GM18873 (cell line): ENCODE measurements around the gene SLIT3.

Source experiments
- ATAC-seq: cut with Tn5 transposase; IDR thresholded peaks from one replicate; pipeline ENCODE4 v1.9.1; 2021; ENCODE audit warnings: mild to moderate bottlenecking, moderate library complexity, moderate number of reproducible peaks; ENCODE audit not compliant: unreplicated experiment, low FRiP score

Gene SLIT3

DNA sequence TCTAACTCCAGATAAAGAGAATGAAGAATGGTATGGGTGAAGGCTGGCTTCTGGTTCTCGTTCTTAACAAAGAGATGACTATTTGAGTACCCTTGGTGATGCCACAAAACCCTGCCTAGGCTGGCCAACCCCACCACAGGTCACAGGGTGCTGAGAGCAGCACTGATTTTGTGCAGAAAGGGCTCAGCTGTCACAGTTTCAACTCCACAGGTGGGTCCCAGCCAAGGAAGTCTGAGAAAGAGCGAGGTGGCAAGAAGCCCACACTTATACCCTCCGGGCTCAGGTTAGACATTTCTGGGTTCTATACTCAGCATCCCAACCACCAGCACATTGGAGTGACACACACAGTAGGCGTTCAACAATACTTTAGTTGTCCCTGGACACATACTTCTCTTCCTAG, 118.1 kb downstream of the SLIT3 start:
- ATAC-seq, result no peak

DNA sequence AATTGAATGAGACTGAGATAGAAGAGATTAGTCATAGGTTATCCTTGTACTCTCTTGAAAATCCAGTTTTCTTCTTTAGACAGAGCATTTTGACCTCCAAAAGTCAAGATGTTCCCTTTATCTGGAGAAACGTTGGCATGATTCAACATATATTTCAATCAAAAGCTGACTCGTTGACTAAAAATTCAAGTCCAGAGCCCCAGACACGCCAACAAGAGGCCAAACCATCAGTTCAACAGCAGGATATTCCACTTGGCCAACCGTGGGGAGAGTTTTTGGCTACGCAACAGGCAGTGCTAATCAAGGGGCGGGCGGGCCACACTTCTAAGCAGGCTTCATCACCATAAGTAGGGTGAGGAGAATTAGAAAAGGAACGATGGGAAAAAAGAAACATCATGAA, 119.1 kb downstream of the SLIT3 start:
- no peak for ATAC-seq

DNA sequence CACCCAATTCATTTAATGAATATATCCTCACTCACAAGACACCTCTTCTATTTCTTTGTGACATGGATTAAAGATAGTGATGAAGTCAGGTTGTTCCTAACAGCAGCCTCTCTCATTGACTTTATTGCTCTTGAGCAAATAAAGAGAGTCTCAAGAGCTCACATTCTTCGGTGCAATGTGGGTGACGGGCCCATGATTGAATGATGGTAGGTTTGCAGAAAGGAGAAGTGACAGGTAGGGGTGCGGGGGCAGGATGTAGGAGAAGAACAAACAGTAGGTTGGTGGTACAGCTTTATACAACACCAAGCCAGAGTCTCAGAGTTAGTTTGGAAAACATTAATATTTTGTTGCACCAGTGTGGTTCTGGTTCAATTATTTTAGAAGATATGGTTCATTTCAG, 122.2 kb downstream of the SLIT3 start:
- no peak for ATAC-seq

DNA sequence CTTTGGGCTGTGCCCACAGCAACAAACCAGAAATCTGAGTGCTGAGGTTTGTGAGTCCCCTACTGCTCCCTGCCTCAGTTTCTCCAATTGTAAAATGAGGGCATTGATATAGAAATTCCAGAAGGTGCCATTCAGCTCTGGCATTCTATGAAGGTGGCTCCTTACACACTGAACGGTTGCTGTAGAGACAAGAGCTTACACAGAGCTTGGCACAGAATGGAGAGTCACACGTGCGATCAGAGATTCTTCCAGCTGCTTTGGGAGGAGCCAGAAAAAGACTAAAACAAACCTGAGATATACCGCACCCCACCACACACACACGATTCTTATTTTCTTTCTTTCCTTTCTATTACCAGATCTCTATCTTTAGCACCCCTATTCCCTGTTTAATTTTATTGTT, 122.7 kb downstream of the SLIT3 start:
- ATAC-seq, result no peak

DNA sequence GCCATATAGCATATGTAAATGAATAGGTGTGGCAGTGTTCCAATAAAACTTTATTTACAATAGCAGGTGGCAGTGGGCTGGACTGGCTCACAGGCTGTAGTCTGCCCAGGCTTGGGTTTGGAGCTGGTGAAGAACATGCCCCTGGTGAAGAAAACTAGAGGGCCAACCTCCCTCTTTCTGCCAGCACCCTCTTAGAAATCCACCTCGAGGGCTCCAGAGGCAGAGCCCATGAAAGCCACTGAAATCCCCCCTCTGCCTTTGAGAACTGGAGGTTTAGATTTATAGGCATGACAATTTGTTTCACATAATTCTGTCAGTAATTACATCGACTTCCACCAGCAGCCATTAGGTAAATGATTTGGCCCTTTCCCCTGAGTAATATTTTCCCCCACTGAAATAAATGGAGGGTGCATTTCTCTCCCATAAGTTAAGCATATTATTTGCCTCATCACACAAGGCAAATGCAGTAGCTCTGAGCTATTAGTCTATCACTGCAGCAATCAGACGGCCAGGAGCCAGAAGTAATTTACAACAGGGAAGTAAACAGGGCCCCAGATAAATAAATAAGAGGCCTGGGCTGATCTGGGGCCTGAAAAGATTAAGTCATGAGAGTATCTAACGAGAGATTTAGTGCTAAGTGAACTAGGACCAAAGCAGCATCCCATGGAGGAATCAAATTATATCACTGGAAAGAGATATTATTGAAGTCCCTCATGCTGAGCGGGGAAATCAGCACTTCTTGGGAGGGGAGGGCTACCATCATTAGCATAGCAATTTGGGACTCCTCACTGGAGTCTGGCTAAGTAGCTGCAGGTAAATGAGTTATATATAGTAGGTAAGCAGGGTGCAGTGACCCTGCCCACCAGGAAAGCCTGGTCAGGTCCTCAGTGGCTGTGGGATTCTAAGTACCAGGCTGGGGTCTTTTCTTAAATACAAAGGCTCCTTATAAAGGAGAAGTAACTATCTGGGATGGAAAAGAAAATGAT, 123.9 kb downstream of the SLIT3 start:
- ATAC-seq, result no peak

DNA sequence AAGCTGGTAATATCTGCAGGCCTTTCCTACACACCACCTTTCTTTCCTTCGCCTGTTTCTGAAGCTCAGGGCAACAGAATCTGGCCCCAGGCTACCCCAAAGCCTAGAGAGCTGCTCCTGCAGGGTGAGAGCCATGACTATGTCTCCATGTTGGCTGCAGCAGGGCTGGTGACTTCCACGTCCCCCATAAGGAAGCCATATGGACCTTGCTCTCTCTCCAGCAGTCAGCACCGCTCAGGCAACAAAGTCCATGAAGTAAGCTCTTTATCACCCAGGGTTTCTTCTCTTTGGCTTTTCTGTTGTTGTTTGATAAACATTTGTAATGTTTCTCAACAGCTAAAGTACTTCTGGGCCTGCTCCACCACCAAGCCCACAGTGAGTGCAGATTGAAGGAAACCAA, 125.2 kb downstream of the SLIT3 start:
- no peak for ATAC-seq

DNA sequence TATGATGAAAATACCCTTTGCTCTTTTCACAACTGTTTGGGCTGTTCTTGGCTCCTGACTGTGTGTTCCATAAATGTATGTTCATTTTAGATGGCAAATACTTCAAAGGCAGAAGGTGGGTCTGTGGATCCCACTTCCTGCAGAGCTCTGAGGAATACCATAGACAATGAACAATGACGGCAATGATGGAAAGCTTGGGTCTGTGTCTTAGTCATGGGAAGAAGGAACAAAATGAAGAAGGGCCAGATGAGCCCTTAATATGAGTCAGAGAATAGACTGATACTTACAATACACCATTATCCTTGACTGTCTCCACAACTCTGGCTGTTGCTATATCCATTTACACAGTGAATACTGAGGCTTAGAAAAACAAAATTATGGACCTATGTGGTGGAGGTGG, 126.0 kb downstream of the SLIT3 start:
- ATAC-seq, result no peak

DNA sequence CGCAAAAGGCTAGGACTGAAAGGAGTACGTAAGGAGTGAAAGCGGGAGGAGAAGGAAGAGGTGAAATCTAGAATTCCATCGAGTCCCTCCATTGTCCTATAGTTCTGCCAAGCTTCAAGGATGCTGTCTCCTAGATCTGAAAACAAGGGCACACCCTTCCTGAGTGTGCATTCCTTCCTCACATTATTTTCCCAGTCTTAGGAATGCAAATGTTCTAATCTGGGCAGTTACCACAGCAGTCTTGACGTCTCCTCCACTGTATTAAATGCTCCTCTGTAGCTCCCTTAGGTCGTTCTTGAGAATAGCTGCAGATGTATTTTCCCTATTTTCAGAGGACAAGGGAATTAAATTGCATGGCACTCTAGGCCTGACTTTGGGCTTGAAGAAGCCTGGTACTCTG, 127.6 kb downstream of the SLIT3 start:
- no peak for ATAC-seq

DNA sequence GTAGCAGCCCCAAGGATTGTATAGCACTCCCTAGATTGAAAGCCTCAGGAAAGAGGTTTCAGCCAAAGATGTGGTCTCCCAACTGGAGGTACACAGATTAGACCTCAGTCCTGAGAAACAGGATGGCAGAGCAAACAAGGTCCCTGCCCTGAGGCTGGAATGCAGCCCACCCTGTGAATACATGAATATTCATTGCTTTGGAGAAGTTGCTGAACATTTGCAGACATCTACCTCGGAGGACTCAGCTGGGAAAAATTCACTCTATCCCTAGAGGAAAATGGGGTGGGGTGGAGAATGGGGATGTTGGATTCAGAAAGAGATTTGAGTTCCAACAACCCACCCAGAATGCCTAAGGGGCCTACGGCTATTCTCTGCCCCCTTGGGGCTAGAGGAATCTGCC, 129.4 kb downstream of the SLIT3 start:
- no peak for ATAC-seq

DNA sequence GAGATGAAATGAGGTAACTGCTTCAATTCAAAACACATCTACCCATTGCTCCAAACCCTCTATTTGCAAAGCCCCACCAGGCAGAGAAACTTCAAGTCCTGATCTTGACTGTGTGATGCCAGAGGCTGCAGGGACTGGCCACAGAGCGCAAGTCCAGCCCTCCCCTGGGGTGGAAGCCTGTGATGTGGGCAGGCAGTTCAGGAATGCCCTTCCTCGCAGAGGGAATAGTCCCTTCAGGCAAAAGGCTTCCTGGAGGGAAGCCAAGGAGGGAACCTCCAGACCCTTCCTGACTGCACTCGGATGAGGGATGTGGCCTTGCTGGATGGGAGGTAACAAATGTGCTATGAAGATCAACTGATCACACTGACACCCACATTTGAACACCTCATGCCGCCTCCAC, 131.2 kb downstream of the SLIT3 start:
- ATAC-seq, result no peak

DNA sequence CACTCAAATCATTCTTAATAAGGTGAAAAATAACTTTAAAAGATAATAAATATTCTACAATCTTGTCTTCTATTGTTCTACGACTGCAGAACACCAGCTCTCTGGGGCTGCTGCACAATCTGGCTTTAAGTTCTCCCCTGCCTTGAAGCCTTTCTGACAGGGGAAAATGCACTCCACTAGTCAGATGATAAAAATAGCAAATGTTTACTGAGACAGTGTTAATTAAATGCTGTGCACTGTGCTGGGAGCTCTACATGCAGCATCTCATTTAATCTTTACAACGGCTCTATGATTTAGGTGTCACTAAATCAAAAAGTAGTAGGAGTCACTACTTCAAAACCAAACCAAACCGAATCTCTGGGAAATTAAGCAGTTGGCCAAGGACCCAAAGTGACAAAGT, 132.7 kb downstream of the SLIT3 start:
- no peak for ATAC-seq

DNA sequence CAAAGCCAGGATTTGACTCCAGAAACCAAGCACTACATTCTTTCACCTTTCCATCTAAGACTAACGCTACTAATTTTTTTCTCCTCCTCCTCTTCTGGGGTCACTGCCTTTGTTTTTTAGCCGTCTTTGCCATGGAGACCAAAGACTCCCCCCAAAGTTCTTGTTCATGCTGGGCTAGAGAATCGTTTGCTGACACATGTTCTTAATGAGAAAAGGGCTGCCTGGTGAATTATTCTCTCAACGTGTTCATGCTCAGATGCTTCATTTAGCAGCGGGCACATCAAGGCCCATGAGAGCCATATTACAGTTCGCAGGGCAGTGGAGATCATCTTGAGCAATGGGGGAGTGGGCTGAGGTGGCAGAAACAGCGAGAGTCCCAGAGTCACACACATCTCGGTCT, 134.9 kb downstream of the SLIT3 start:
- no peak for ATAC-seq

DNA sequence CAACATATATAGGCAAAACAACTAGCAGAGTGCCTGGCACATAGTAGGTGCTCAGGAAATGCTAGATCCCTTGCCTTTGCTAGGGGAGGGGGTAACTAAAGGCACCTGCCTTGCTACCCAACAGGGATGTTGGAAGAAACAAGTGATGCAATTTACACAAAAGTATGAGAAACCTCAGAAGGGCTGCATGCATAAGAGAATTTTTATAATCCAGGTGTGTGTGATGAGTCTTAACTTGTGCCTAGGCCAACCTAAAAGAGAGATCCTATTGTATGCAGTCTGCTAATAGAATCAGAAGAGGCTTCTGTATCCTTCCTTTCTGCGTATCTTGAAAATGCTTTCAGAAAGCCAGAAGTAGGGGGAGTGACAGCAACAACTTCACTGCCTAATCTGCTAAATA, 135.9 kb downstream of the SLIT3 start:
- no peak for ATAC-seq

DNA sequence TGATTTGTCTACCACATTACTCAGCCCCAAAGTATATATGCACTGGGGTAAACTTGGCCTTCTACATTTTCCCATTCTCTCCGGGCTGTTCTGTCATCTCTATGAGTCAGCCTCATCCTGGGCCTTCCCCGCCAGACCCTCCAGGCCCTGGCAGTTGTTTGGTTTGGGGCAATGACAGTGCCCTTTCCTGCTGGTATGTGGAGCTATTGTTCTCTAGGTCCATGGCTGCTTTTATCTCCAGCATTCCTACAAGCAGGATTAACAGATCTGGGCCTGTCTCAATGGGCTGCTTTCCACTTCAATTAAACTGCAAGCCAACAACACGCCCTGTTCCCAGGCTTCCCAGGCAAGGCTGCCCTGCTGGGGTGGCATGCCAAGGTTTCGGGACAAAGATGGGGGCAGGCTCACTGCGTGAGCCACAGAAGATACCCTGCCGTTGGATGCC, 136.4 kb downstream of the SLIT3 start:
- ATAC-seq, result no peak

DNA sequence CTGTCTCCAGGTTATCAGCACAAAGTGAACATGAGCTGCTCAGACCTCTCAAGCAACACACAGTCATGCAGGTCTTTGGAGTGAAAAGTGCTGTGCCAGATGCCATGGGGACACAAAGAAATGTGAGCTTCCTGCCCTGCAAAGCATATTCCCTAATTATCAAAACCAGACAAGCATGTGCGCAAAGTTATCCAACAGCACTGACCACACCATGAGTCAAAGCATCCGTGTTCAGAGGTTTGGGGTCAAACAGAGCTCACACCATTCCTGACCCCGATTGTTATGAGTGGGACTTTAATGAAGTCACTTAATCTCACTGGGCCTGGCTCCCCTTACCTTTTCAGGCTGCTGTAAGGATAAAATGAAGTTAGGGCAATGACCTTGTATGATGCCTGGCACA, 138.5 kb downstream of the SLIT3 start:
- ATAC-seq, result no peak

DNA sequence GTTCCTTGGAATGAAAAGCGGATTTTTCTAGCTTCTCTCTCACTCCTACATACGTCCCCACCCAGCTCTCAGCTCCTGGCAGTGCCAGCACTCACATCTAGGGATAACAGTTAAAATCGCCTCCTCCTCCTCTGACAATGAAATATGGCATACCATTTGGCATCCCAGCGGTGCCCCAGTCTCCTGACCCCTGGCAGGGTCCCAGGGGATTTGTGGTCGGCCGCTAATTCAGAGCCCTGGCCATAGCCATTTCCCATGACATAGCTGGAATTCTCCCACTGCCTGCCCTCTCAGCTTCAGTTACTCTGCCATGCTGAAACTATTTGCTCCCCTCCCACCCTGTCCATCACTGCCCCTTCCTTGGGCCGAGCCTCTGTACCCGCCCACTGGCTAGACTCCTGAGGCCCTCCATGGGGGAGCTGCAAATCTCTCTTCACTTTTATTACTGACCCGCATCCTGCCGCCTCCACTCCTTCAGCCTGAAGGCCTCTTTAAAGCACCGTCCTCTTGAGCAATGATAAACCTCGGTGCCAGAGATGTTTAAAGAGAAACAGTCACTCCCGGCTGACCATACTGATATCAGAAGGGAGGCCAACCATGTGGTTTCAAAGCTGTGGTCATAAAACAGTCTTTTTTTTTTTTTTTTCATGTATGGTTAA, 139.8 kb downstream of the SLIT3 start:
- no peak for ATAC-seq

DNA sequence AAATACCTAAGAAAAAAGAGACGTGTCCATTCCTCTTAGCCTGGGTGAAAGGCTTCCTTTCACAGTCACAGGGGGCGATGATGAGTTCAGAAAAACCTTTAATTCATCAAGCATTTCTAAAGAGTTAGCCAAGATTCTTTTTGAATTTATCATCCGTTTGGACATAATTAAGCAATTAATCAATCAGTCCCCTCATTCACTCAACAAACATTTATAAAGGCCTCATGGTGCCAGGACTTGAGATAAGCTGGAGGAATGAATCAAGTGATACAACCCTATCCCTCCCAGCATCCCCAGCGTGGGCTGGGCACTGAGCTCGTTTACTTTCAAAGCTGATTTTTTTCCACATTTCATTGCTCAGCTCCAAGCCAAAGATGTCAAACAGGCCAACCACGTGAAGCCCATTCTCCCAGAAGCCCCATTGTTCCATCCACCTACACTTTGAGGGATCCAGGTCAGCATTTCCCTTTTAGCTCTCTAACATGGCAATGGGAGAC, 140.5 kb downstream of the SLIT3 start:
- ATAC-seq, result no peak

DNA sequence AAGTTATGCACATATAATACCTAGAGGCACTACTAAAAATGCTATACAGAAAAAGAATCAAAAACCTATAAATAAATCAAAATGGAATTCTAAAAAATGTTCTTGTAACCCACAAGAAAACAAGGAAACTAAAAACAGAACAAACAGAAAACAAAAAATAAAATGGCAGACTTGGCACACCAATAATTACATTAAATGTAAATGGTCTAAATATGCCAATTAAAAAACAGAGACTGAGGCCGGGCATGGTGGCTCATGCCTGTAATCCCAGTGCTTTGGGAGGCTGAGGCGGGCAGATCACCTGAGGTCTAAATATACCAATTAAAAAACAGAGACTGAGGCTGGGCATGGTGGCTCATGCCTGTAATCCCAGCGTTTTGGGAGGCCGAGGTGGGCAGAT, 142.2 kb downstream of the SLIT3 start:
- ATAC-seq, result no peak

DNA sequence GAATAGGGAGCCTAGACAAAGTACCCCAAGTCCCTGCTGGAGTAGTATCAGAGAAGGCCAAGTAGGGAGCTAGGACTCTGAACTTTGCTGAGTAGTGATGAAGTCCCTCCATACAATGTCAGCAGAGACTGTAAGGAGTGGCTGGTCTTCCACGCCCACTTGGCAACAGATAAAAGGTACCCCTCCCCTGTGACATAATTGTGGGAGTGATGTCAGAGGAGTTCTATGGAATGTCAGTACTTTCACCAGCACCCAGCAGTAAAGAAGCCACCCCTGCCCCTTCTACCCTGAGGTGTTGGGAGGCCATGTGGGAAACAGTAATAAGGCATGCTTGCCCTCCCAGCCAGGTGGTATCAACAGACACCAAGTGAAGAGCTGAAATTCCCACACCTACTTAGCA, 143.9 kb downstream of the SLIT3 start:
- ATAC-seq, result no peak

DNA sequence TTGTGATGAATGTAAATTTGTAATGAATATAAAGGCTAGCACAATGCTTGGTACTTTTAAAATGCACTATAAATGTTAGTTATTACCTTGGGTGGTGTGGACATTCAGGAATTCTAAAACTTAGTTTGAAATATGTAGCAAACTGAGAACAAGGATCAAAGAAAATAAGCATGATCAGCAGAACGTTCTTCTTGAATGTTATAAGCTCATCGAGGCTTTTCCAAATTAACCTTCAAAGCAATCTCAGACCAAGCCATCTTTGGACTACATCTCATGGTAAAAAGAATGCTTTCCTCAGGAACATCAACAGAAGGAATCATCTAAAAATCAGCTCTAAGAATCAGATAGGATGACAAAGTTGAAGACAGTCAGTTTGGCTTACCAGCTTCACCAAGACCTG, 146.3 kb downstream of the SLIT3 start:
- no peak for ATAC-seq

DNA sequence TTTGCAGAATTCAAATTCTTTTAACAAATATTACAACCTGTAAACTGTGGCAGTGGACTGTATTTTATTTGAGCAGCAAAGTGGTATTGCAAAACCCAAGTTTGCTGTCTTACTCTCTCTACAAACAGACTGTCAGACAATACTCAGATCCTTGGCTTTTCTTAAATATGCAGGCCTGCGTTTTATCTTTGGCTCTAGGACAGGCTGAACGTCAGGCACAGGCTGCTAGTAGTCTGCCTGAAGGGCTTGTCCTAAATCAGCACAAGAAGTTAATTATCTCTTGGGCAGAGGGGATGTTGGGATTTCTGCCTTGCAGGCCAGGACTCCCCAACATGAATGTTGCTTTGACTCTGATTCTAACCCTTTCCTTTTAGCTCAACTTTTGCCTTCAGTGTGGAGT, 147.5 kb downstream of the SLIT3 start:
- ATAC-seq, result no peak

DNA sequence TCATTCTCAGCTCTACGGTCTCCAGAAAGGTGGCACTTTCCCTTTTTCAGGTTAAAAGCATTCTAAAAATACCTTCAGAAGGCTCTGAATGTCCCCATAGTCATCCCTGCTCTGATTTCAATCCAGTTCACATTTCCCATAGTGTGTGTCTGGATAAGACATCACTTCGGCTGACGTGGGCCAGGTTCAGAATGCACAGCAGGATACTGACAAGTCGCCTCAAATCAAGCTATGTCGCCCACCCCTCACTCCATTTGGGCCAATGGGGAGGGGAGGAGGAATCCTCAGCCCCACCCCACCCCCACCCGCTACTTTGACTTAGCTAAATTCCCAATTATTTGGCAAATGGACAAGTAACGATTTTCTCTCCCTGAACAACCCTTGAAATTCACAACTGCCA, 148.0 kb downstream of the SLIT3 start:
- ATAC-seq, result no peak
